ENCODE results near the gene PRKCE. TPM values are rescaled to one million over a fixed set of nuclear protein-coding genes. Genes with fewer than 3 reads are reported as not detected.

PRKCE gene
- total RNA-seq, 1 experiment from 2014 or later, result 1.3 TPM

- H4K8ac ChIP-seq (replicated peaks; ENCODE audit: insufficient read length, low read depth, low read length), result no peak overlapping the region
- TF ChIP-seq, protein P1, sequence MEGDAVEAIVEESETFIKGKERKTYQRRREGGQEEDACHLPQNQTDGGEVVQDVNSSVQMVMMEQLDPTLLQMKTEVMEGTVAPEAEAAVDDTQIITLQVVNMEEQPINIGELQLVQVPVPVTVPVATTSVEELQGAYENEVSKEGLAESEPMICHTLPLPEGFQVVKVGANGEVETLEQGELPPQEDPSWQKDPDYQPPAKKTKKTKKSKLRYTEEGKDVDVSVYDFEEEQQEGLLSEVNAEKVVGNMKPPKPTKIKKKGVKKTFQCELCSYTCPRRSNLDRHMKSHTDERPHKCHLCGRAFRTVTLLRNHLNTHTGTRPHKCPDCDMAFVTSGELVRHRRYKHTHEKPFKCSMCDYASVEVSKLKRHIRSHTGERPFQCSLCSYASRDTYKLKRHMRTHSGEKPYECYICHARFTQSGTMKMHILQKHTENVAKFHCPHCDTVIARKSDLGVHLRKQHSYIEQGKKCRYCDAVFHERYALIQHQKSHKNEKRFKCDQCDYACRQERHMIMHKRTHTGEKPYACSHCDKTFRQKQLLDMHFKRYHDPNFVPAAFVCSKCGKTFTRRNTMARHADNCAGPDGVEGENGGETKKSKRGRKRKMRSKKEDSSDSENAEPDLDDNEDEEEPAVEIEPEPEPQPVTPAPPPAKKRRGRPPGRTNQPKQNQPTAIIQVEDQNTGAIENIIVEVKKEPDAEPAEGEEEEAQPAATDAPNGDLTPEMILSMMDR (conservative IDR thresholded peaks at IDR 0.05), result no peak
- H4K91ac ChIP-seq (ENCODE audit: insufficient read length, low read depth, low read length), result no peak overlapping the region
- H3K27ac ChIP-seq (ENCODE audit: insufficient read length, low read depth, low read length), result no peak overlapping the region
- no peak overlapping the region for H3K4ac ChIP-seq (ENCODE audit: low read depth, low read length)
- Mint-ChIP-seq H3K9me3 (peaks cover 23 to 24% of the 10 kb centered on the region in 2 experiments), H3K4me1 (peaks cover 5 to 9% of the 10 kb centered on the region in 2 experiments), H3K36me3 (ENCODE audit: insufficient read depth in 1 of 3, low read depth in 3 of 3) (peaks cover 6 to 9% (median 6%) of the 10 kb centered on the region in 3 experiments; a peak in 6 of 7 replicates), H3K4me3 (no peak overlapping the region), H3K27ac (no peak overlapping the region), H3K27me3 (ENCODE audit: low read depth) (peaks cover 5% of the 10 kb centered on the region)
- no peak overlapping the region for H3K4me2 ChIP-seq (ENCODE audit: insufficient read depth, insufficient read length, low read length)
- no peak overlapping the region for H2BK20ac ChIP-seq (ENCODE audit: low read depth, low read length, poor library complexity, severe bottlenecking)
- no peak overlapping the region for H3K23ac ChIP-seq (ENCODE audit: insufficient read length, low read depth, low read length)
- no peaks in the 10 kb centered on the region for H3K4me1 ChIP-seq (ENCODE audit: insufficient read depth, low read length)
- H3K14ac ChIP-seq (ENCODE audit: insufficient read depth, low read length), result no peak overlapping the region
- no peak overlapping the region for H2BK15ac ChIP-seq (ENCODE audit: low read depth, low read length)
- H2BK5ac ChIP-seq (ENCODE audit: insufficient read length, low read length), result no peak overlapping the region
- DNase-seq, result no peak
- no peaks in the 10 kb centered on the region for H4K20me1 ChIP-seq (ENCODE audit: control insufficient read depth, insufficient read depth, insufficient read length)
- H2AFZ ChIP-seq (ENCODE audit: low read length), result no peak overlapping the region
- H3T11ph ChIP-seq (ENCODE audit: low read length), result no peak overlapping the region
- H2BK120ac ChIP-seq (ENCODE audit: low read depth, low read length, poor library complexity, severe bottlenecking), result no peak overlapping the region
- H3K23me2 ChIP-seq (ENCODE audit: insufficient read length, low read depth, low read length, poor library complexity, severe bottlenecking), result no peaks in the 10 kb centered on the region
- no peak overlapping the region for H3K56ac ChIP-seq (ENCODE audit: insufficient read length, low read depth, low read length)
- H2AK5ac ChIP-seq (ENCODE audit: insufficient read length, low read length), result no peak overlapping the region
- H3K79me1 ChIP-seq (ENCODE audit: insufficient read depth, low read depth, low read length, poor library complexity, severe bottlenecking), result no peaks in the 10 kb centered on the region
- no peak overlapping the region for H4K5ac ChIP-seq (ENCODE audit: insufficient read length, low read depth, low read length)
- H3K18ac ChIP-seq (ENCODE audit: insufficient read length, low read depth, low read length), result no peak overlapping the region
- no peaks in the 10 kb centered on the region for H3K9me3 ChIP-seq (ENCODE audit: control insufficient read depth, low read depth, low read length)
- no peak overlapping the region for H2BK12ac ChIP-seq (ENCODE audit: insufficient read length, low read depth, low read length)
- H3K27me3 ChIP-seq (ENCODE audit: insufficient read depth, low read length), result no peaks in the 10 kb centered on the region
- no peak overlapping the region for H3K9ac ChIP-seq (ENCODE audit: extremely low read depth, insufficient read length, low read length)
- no peaks in the 10 kb centered on the region for H3K79me2 ChIP-seq (ENCODE audit: insufficient read depth, low read length)
- WGBS (ENCODE audit: extremely low coverage, insufficient read length, low lambda C conversion rate), result no CpG with 5 or more reads among the region's 1 CpG
Measured at GRCh38 chr2:46208766-46209165, 557.3 kb downstream of the PRKCE start.
